Central memory CD8-positive, alpha-beta T cell (primary cell): ENCODE results near the gene SHQ1.

Source experiments
- ATAC-seq: fragments of 150-1000 bp; cut with Tn5 transposase; replicated peaks from 2 replicates; pipeline ENCODE4 v1.10.0; 2022; ENCODE audit warnings: mild to moderate bottlenecking, moderate FRiP score, moderate number of reproducible peaks; ENCODE audit not compliant: poor library complexity, severe bottlenecking; ENCODE audit errors: extremely low read depth
- DNase-seq, 2 donors: peaks; one replicate each; pipeline ENCODE4 v3.0.0; 2021; ENCODE audit warnings: low spot score in 2 of 2
- H3K27ac Mint-ChIP-seq: one replicate; pipeline ENCODE4 v1.8.0; 2022; ENCODE audit warnings: low read depth, mild to moderate bottlenecking, moderate library complexity, mixed read lengths
- H3K27me3 Mint-ChIP-seq: one replicate; pipeline ENCODE4 v1.8.0; 2022; ENCODE audit warnings: mixed read lengths
- H3K36me3 Mint-ChIP-seq: one replicate; pipeline ENCODE4 v1.8.0; 2022; ENCODE audit warnings: mild to moderate bottlenecking, moderate library complexity, mixed read lengths; ENCODE audit not compliant: insufficient read depth
- H3K4me1 Mint-ChIP-seq: one replicate; pipeline ENCODE4 v1.8.0; 2022; ENCODE audit warnings: mixed read lengths
- H3K4me3 Mint-ChIP-seq: one replicate; pipeline ENCODE4 v1.8.0; 2022; ENCODE audit warnings: mild to moderate bottlenecking, moderate library complexity, mixed read lengths
- H3K9me3 Mint-ChIP-seq: one replicate; pipeline ENCODE4 v1.8.0; 2022; ENCODE audit warnings: mixed read lengths

Gene SHQ1

GRCh38 chr3:72700106-72700505 is 148.1 kb downstream of the SHQ1 start:
- Mint-ChIP-seq H3K27me3 (peaks cover 32% of the 10 kb centered on the region), H3K27ac (no peak overlapping the region), H3K4me3 (no peak overlapping the region), H3K4me1 (no peaks in the 10 kb centered on the region), H3K36me3 (peaks cover 2% of the 10 kb centered on the region), H3K9me3 (no peaks in the 10 kb centered on the region)
- ATAC-seq (no peak), DNase-seq (no peak)

DNA sequence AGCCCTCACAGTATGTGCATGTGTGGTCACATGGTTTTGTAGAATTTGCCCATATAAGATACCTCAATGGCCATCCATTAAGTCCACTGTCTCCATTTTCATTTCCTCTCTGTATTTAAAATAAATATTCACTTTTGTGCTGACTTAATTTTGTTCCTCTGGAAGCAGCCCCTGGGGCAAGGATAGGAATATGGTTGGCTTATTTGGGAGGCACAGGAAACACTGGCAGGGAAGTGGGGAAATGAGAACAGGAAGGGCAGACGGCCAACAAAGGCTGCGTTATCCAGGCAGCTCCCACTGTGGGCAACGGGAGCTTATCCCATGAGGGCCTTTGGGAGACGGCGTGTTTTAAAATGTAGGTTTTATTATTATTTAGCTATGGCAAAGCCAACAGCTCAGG is 148.6 kb downstream of the SHQ1 start:
- Mint-ChIP-seq H3K27ac (no peak overlapping the region), H3K4me3 (no peak overlapping the region), H3K4me1 (no peaks in the 10 kb centered on the region), H3K36me3 (peaks cover 2% of the 10 kb centered on the region), H3K27me3 (peaks cover 32% of the 10 kb centered on the region), H3K9me3 (no peaks in the 10 kb centered on the region)
- ATAC-seq: no peak
- DNase-seq: no peak
